ELR (cell line): ENCODE results near the gene RNF130.

Source experiments
- DNase-seq: peaks from one replicate; pipeline ENCODE4 v3.0.0-alpha.2; 2015; ENCODE audit warnings: low read depth

RNF130 gene

DNA sequence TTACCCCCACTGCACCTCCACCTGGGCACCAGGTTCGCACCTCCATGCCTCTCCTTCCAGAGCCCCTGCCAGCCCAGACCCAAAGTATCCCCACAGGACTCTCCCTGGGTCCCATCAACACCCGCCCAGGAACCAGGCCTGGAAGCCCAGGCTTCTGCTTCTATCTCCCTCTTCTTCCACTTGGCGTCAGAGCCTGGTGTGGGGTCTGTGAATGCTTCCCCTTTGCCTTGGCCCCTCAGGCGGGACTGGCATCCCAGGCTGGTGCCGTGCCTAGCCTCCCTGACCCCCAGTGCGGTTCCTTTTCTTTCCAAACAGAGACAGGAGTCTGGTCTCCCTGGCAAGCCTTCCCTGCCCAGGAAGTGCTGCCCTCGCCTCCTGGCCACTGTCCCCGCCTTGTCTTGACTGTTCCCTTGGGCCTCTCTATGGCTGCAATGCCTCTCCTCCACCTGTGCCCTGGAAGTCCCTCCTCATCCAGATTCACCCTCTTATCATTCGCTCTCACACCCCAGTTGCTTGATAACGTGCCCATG is 156.1 kb downstream of the RNF130 start:
- no peak for DNase-seq

DNA sequence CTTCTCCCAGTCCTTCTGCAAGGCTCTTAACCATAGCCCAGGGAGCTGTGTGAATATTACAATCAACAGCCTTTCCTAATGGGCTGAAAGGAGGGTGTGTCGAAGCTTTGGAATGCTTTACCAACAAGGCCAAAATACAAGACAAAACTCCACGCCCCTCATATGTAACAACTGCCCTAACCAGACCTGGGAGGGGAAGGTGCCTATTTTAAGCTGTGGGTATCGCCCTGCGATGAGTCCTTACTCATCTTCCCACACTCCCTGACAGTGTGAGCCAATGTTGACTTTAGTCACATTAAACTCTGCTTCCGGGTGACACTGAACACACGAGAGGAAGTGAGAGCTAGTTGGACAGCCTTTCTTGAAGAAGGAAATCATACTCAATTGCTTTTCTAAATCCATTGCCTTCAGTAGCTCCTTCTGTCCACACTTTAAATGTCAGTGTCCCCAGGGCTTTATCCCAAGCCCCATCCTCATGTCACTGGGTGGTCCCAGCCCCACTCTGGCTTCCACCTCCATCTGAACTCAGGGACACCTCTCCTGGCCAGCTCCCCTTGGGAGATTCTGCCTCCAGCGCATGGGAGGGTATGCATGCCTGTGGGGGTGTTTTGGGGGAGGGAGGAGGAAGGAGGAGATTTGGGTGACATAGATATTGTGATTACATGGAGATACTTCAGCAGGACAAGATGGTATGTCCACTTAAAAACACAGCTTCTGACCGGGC is 157.4 kb downstream of the RNF130 start:
- peak; percentile 52 for DNase-seq

DNA sequence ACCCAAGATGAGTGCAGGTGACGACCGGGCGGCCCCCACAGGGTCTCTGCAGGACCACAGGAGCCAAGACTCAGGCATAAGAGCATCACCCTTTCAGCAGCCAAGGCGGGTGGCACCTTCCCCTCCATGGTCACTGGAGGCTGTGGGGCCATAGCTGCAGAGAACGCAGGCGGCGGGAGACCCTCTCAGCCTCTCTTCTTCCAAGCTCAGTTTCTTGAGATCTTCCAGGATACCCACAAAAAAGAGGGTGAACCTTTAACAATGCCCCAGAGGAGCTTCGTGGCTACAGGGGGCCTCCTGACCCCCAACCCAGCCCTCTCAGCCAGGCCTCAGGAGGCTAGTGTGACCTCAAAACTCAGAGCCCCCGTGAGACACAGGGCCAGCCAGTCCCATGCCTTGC is 158.1 kb downstream of the RNF130 start:
- no peak for DNase-seq

DNA sequence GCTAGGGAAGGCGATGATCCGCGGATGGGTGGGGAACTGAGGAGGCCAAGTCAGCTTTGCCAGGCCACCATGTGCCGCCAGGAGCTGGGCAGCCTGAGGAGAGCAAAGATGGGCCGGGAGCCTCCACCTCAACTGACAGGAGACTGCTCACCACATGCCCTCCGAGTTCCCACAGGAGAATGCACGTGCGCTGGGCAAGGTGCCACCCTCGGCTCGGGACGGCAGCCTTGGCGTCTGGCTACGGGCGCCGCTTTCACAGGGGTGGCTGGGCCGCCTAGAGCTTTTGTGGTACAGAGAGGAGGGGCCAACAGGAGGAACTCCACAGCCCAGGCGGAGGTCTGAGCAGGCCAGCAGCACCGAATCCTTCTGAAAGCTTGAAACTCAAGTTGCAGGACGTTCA is 158.6 kb downstream of the RNF130 start:
- DNase-seq = no peak

DNA sequence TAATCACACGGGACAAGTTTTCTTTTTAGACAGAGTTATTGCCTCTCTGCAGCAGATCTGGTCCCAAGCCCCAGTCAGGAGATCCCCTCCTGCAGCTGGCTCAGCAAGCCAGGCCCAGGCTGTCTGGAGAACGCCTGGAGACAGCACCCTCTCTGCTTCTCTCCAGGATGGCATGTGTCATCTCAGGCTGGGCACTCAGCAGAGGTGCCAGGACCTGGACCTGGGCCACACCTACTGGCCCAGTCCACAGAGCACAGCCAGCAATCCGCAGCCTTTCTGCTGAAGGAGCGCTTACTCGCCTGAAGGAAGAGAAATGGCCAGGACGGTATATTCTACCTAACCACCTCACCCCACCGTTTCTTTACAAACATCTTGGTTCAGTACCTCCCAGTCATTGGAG is 159.2 kb downstream of the RNF130 start:
- DNase-seq = no peak

DNA sequence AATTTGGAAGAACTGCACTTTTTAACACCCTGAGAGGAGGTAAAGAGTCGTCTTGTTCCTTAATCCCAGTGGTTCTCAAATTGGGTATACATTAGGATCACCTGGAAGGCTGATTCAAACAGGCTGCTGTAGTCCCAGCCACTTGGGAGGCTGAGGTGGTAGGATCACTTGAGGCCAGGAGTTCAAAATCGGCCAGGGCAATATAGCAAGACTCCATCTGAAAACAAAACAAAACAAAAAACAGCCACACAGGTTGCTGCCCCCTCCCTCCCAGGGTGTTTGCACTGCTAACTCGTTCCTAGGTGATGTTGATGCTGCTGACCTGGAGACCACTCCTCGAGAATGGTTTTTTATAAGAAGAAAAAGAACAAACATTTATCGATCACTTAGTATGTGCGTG is 162.3 kb downstream of the RNF130 start:
- DNase-seq = no peak

DNA sequence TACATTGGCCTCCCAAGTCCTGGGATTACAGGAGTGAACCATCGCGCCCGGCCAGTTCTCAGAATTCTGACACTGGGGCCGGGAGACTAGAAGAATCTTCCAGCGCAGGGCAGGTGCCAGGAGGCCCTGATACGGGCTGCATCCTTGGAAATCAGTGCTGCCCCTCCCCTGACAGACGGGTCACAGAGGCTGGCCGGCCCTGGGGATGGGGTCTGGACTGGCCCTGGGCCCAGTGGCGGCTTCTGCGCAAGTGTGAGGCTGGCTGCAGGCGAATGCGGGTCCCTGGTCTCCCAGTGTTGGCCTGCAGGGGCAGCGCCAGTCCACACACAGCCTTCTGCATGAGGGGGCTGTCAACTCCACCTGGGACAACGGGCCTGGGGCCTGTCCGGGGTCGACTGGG is 163.0 kb downstream of the RNF130 start:
- no peak for DNase-seq

DNA sequence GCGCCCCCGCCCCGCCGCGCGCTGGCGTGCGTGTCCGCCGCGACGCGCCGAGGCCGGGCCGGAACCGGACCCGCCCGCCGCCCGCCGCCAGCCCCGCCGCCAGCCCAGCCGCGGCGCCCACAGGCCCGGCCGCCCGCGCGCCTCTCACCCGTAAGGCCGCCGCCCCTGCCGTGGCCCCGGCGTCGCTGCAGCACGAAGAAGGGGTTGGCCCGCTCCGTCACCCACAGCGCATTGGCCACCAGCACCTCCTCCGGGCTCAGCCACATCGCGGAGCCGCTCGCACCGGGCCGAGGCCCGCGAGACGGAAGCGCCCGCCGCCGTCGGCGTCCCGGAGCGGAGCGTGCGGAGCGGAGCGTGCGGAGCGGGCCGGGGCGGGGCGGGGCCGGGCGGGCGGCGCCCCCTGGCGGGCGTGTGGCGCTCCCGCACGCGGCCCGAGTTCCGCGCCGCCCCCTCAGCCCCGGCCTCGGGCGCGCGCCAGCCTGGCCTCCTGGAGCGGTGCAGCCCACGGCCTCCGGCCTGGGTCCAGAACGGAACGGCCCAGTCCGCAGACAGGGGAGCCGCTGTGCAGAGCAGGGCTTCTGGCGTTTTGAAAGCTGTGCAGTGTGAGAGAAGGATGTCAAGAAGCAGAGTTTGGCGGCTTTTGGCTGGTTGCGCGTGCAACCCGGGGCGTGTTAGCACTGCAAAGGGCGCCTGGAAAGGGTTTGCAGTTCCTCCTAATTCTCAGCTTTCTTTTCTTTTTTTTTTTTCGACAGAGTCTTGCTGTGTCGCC is 163.8 kb downstream of the RNF130 start, which contains the start of gene TBC1D9B:
TBC1D9B (minus strand) TSS at position 342 of the 769 bp plus-strand sequence; CDS start at position 266, 76 bp downstream.
- peak; percentile 77 for DNase-seq

DNA sequence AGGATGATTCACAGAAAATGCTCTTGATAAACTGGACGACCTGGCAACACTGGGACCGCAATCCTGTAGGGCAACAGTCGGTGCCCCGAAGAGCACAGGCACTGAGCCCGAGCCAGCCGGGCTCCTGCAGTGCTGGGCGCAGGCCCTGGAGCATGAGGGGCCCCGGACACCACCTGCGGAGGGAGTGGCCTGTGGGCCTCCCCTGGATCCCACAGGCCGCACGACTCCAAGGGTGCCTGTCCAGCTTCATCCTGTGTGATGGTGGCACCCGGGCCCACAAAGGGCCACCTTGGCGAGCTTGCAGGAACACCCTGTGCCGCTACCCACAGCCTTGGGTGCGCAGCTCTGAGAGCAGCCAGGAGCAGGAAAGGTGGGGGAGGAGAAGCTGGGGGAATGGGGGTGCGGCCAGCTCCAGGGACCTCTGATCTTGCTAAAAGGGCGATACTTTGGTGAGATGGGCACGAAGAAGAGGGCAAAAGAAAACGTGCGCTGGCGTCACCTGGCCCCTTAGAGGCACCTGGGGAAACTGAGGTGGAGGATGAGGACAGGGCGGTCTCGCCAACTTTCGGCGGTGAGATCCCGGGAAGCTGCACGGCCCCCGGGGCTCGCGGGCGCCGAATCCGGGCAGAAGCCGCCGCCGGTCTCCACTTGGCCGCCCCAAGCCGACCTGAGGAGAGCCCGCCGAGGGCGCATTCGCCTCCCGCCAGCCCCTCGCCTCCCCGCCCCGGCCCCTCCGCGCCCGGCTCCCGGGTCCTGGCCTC is 164.6 kb downstream of the RNF130 start:
- peak; percentile 46 for DNase-seq

DNA sequence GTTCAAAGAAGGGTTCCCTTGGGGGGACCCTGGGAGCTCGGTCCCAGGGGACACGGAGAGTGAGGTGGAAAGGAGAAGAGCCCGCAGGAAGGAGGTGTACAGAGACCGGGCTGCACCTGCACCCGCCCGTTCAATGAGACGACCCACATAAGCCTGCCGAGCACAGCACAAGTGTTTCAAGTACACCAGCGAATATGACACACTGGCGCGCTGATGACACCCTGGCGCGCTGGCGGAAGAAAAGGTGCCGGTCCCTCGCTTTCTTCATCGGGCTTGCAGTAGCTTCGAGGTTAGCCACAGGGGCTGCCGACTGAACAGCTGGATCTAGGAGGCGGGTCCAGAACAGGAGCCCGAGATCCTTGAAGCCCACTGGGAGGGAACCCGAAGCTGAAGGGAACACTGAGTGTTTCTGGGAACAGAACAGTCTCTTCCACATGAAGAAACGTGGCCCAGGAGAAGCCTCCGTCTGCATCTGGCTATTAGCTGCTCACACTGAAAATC is 165.2 kb downstream of the RNF130 start:
- DNase-seq = no peak

DNA sequence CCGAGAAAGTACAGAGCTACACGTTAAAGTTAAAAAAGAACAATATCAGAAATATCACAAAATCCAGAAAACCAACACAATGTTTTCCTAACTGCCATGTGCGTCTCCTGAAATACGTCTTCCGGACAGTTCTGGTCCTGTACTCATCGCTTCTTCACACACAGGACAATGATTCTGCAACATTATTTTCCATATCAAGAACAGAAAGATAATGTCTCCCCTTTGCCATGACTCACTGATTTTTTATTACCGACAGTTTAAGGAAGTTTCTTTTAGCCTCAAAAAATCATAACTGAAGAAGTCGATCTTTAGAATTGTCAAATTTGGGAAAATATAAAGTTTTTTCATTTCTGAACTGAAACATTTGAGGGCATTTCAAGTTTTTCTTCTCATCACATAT is 166.4 kb downstream of the RNF130 start:
- no peak for DNase-seq
